ENCODE measurements around the gene ADGRA3.

The ADGRA3 gene

GRCh38 chr4:22473268-22473667 lies 42.6 kb downstream of the ADGRA3 start:
- TF ChIP-seq CTCF (IDR thresholded peaks at IDR 0.05; ENCODE audit: control extremely low read depth, extremely low read depth, low read depth, missing control alignments): no peak
- ChIA-PET POLR2A (no interaction called here), CTCF (interaction anchor here (1.1 kb wide), 1 partner anchor 10 kb away, joined by 5 read pairs; no protein-coding TSS in a partner anchor)
- DNase-seq (ENCODE audit: extremely low spot score): no peak

- ChIA-PET CTCF (no interaction called here), POLR2A (no interaction called here)
Measured at GRCh38 chr4:22471999-22472461, 43.8 kb downstream of the ADGRA3 start.

GRCh38 chr4:22471419-22471818 lies 44.4 kb downstream of the ADGRA3 start:
- no peak for TF ChIP-seq CTCF (IDR thresholded peaks at IDR 0.05; ENCODE audit: control extremely low read depth, extremely low read depth, low read depth, missing control alignments)
- ChIA-PET CTCF (no interaction called here), POLR2A (no interaction called here)
- no peak for DNase-seq (ENCODE audit: extremely low spot score)

More at GRCh38 chr4:22471999-22472461, 43.8 kb downstream of the ADGRA3 start:
- DNase-seq (ENCODE audit: extremely low spot score): no peak
- no peak for TF ChIP-seq CTCF (IDR thresholded peaks at IDR 0.05; ENCODE audit: control extremely low read depth, extremely low read depth, low read depth, missing control alignments)

- POLR2A ChIA-PET: no interaction called here
- TF ChIP-seq CTCF (IDR thresholded peaks at IDR 0.05; ENCODE audit: control extremely low read depth, extremely low read depth, low read depth, missing control alignments): no peak
- CTCF ChIA-PET: no interaction called here
- no peak for DNase-seq (ENCODE audit: extremely low spot score)
Measured at GRCh38 chr4:22466581-22466980, 49.3 kb downstream of the ADGRA3 start.

GRCh38 chr4:22465996-22466395 lies 49.9 kb downstream of the ADGRA3 start:
- DNase-seq (ENCODE audit: extremely low spot score): no peak
- no peak for TF ChIP-seq CTCF (IDR thresholded peaks at IDR 0.05; ENCODE audit: control extremely low read depth, extremely low read depth, low read depth, missing control alignments)
- POLR2A ChIA-PET: no interaction called here
- CTCF ChIA-PET: no interaction called here

GRCh38 chr4:22465349-22465748 lies 50.5 kb downstream of the ADGRA3 start:
- no peak for DNase-seq (ENCODE audit: extremely low spot score)
- no peak for TF ChIP-seq CTCF (IDR thresholded peaks at IDR 0.05; ENCODE audit: control extremely low read depth, extremely low read depth, low read depth, missing control alignments)
- ChIA-PET POLR2A (no interaction called here), CTCF (interaction anchor here (1.2 kb wide), 1 partner anchor 10 kb away, joined by 3 read pairs; no protein-coding TSS in a partner anchor)

- CTCF ChIA-PET: interaction anchor here (1.2 to 2.0 kb wide), 3 partner anchors 10 to 16 kb away, joined by 3 to 5 read pairs (median 4); no protein-coding TSS in a partner anchor
- no peak for DNase-seq (ENCODE audit: extremely low spot score)
- TF ChIP-seq CTCF (IDR thresholded peaks at IDR 0.05; ENCODE audit: control extremely low read depth, extremely low read depth, low read depth, missing control alignments): no peak
- POLR2A ChIA-PET: no interaction called here
Measured at GRCh38 chr4:22463179-22463578, 52.7 kb downstream of the ADGRA3 start.
